H1 (cell line): Measurements from ENCODE around the gene RIN3. TPM values are rescaled to one million over a fixed set of nuclear protein-coding genes. Genes with fewer than 3 reads are reported as not detected.

Source experiments
- ASH2L ChIP-seq: fragments of 200-600, 300-600 bp; sonication (generic); IDR thresholded peaks from one replicate; pipeline ENCODE4 v1.7.1; 2017; ENCODE audit warnings: low read length
- BACH1 ChIP-seq: IDR thresholded peaks from 2 replicates; pipeline ENCODE4 v1.6.1; 2012; ENCODE audit warnings: low read length, improper control_type of control experiment
- CREB1 ChIP-seq: IDR thresholded peaks from 2 replicates; pipeline ENCODE4 v1.6.1; 2012; ENCODE audit warnings: inconsistent platforms
- RAD21 ChIP-seq, 2 experiments: IDR thresholded peaks in 1 of 2; conservative IDR thresholded peaks in 1 of 2; 2 replicates each; pipeline ENCODE4 v1.6.1; 2011; ENCODE audit warnings: low read depth in 2 of 2, low read length in 2 of 2, improper control_type of control experiment in 1 of 2, inconsistent platforms in 1 of 2, mild to moderate bottlenecking in 1 of 2, moderate library complexity in 1 of 2
- RXRA ChIP-seq: IDR thresholded peaks from 2 replicates; pipeline ENCODE4 v1.6.1; 2011; ENCODE audit warnings: low read depth, mild to moderate bottlenecking, low read length, moderate library complexity; ENCODE audit not compliant: insufficient read depth
- SIN3A ChIP-seq, 2 experiments: IDR thresholded peaks in 1 of 2; conservative IDR thresholded peaks in 1 of 2; 2 replicates each; pipeline ENCODE4 v1.6.1; 2011 to 2012; ENCODE audit warnings: low read length in 2 of 2, improper control_type of control experiment in 1 of 2, low read depth in 1 of 2, mild to moderate bottlenecking in 1 of 2
- SIRT6 ChIP-seq: IDR thresholded peaks from one replicate; pipeline ENCODE4 v1.7.1; 2012; ENCODE audit warnings: low read length, inconsistent platforms
- SRF ChIP-seq: IDR thresholded peaks from 2 replicates; pipeline ENCODE4 v1.6.1; 2011; ENCODE audit warnings: mild to moderate bottlenecking, low read depth, low read length, moderate library complexity
- USF2 ChIP-seq: IDR thresholded peaks from 2 replicates; pipeline ENCODE4 v1.6.1; 2011; ENCODE audit warnings: low read length, improper control_type of control experiment
- polyA plus RNA-seq, 7 experiments: library from polyadenylated mRNA; depleted of rRNA in 3 of 7; stranded (reverse) in 5 of 7; unstranded in 2 of 7; fragments of >200 nt in 5 of 7; fragments of 200-250 nt in 2 of 7; gene quantifications; 1 replicate in 5 of 7; 2 replicates in 1 of 7; 4 replicates in 1 of 7; pipeline versions ENCODE4 v1.2.1 to v1.2.3, GENCODE V29; 2011 to 2013; ENCODE audit warnings: missing spikeins in 2 of 7, mixed read lengths in 2 of 7
- total RNA-seq: library from RNA; stranded (reverse); fragmentation: NEBNext Ultra II Directional; extraction: Animal tissue kit (Norgen Biotek cat#: 25700); gene quantifications from 2 replicates; pipeline ENCODE4 v1.2.1, GENCODE V29; 2021

Gene RIN3
- total and polyA plus RNA-seq, 2 of the 8 experiments (the other 6 are each of a cell fraction or from before 2014, with no cell fraction given) = 0.59 to 1.5 TPM

- TF ChIP-seq RXRA (no peak), SIRT6 (no peak), USF2 (no peak), SIN3A (conservative IDR thresholded peaks at IDR 0.05 in 1 of 2, IDR thresholded peaks at IDR 0.05 in 1 of 2; ENCODE audit: low read depth in 1 of 2, low read length in 2 of 2) (no peak), SRF (no peak), ASH2L (no peak), CREB1 (no peak), RAD21 (IDR thresholded peaks at IDR 0.05 in 1 of 2, conservative IDR thresholded peaks at IDR 0.05 in 1 of 2; ENCODE audit: low read depth in 2 of 2, low read length in 2 of 2) (no peak), BACH1 (no peak)
Measured at GRCh38 chr14:92731622-92732115, 218.1 kb downstream of the RIN3 start (continued).
